ENCODE results near the gene GABBR2. TPM values are rescaled to one million over a fixed set of nuclear protein-coding genes. Genes with fewer than 3 reads are reported as not detected.

Gene GABBR2
- total and polyA plus RNA-seq, 2 donors, result 0.14 TPM

DNA sequence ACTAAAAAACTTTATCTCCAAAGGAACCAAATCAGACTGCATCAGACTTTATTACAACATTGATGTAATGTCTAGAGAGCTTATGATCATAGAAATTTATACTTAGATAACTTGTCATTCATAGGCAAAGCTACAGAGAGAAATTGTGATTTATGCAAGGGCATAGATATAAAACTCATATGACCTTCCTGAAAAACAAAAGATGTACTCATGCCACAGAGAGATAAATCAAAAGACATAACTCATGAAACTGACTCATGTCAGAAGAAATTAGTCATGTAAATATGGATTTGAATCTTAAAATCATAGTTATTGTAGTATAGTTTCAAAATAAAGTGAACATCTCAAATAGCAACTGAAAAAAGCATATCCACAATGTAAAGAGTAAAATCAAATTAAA is 186.2 kb downstream of the GABBR2 start:
- no peak overlapping the region for H3K27ac ChIP-seq (ENCODE audit: low read depth in 1 of 2, low read length in 1 of 2)

DNA sequence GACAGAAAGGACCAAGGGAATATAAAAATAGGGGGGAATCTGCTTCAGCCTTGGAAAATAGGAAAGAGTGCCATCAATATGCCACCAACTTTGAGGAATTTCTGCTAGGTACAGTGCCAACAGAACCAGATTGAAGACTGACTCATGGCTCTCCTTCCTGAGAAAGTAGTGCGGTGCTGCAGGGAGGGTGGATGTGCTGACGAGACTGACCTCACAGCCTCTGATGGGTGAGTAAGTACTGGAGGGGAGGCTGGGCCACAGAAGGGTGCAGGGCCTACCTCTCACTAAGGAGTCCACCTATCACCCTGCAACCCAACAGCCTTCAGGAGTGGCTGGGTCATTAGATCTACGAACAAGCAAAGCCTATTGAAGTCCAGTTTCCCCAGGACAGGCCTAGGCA is 187.6 kb downstream of the GABBR2 start:
- H3K4me1 ChIP-seq (ENCODE audit: control insufficient read depth in 2 of 2, insufficient read depth in 2 of 2, low read length in 2 of 2), result no peaks in the 10 kb centered on the region
- no peak for DNase-seq (ENCODE audit: low read depth in 6 of 9, low spot score in 9 of 9)
- H3K9me3 ChIP-seq (ENCODE audit: control insufficient read depth in 2 of 2, insufficient read depth in 1 of 2, low read length in 1 of 2), result no peaks in the 10 kb centered on the region
- H3K27me3 ChIP-seq (ENCODE audit: control insufficient read depth in 2 of 2, insufficient read depth in 1 of 2, low read length in 1 of 2), result peaks cover 0 to 4% of the 10 kb centered on the region in 2 donors
- no peak overlapping the region for H3K27ac ChIP-seq (ENCODE audit: low read depth in 1 of 2, low read length in 1 of 2)
- H3K4me3 ChIP-seq (ENCODE audit: low read length in 2 of 2), result no peak overlapping the region
- H3K36me3 ChIP-seq (ENCODE audit: control insufficient read depth in 2 of 2, insufficient read depth in 2 of 2, low read length in 1 of 2), result no peaks in the 10 kb centered on the region
- 84% methylated on average over 3 of the region's 3 CpGs for WGBS

More for the DNA sequence above, 186.2 kb downstream of the GABBR2 start:
- H3K36me3 ChIP-seq (ENCODE audit: control insufficient read depth in 2 of 2, insufficient read depth in 2 of 2, low read length in 1 of 2), result no peaks in the 10 kb centered on the region
- no peaks in the 10 kb centered on the region for H3K4me1 ChIP-seq (ENCODE audit: control insufficient read depth in 2 of 2, insufficient read depth in 2 of 2, low read length in 2 of 2)
- DNase-seq (ENCODE audit: low read depth in 6 of 9, low spot score in 9 of 9), result no peak
- no peak overlapping the region for H3K4me3 ChIP-seq (ENCODE audit: low read length in 2 of 2)
- H3K9me3 ChIP-seq (ENCODE audit: control insufficient read depth in 2 of 2, insufficient read depth in 1 of 2, low read length in 1 of 2), result no peaks in the 10 kb centered on the region
- H3K27me3 ChIP-seq (ENCODE audit: control insufficient read depth in 2 of 2, insufficient read depth in 1 of 2, low read length in 1 of 2), result peaks cover 0 to 4% of the 10 kb centered on the region in 2 donors

DNA sequence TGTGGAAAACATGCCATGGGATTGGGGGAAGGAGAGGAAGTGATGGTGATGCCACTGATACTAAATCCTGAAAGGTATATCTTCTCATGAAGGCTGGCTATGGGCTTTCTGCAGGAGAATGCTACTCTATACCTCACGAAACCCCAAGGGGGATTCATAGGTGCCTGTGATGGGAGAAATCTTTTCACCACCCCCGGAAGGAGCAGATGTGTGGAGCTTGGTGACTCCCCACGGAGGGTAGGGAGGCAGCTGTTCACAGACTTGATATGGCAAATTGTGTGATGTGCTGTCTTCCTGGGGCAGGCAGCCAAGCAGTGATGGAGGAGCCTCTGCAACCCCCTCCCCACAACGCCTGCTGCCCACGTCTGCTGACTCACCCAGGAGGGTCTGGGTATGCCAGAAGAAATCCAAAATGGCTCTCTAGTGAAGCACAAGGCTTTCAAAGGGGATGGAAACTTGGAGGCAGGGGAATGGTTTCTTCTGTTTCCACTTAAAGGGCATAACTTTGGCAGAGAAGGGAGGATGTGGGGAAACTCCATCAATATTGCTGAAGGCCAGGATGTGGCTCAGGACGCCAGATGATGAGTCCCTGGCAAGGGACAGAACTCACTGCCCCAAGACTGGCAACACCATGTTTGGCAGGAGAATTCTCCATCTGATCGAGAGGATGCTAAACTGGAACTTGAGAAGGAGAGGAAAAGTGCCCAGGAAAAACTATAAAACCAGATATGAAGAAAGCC is 188.3 kb downstream of the GABBR2 start:
- 83% methylated on average over 7 of the region's 7 CpGs for WGBS
- Histone ChIP-seq H3K4me3 (ENCODE audit: low read length in 2 of 2) (no peak overlapping the region), H3K4me1 (ENCODE audit: control insufficient read depth in 2 of 2, insufficient read depth in 2 of 2, low read length in 2 of 2) (no peaks in the 10 kb centered on the region), H3K27ac (ENCODE audit: low read depth in 1 of 2, low read length in 1 of 2) (no peak overlapping the region), H3K27me3 (ENCODE audit: control insufficient read depth in 2 of 2, insufficient read depth in 1 of 2, low read length in 1 of 2) (peaks cover 0 to 4% of the 10 kb centered on the region in 2 donors), H3K36me3 (ENCODE audit: control insufficient read depth in 2 of 2, insufficient read depth in 2 of 2, low read length in 1 of 2) (no peaks in the 10 kb centered on the region), H3K9me3 (ENCODE audit: control insufficient read depth in 2 of 2, insufficient read depth in 1 of 2, low read length in 1 of 2) (no peaks in the 10 kb centered on the region)
- DNase-seq (ENCODE audit: low read depth in 6 of 9, low spot score in 9 of 9), result no peak

DNA sequence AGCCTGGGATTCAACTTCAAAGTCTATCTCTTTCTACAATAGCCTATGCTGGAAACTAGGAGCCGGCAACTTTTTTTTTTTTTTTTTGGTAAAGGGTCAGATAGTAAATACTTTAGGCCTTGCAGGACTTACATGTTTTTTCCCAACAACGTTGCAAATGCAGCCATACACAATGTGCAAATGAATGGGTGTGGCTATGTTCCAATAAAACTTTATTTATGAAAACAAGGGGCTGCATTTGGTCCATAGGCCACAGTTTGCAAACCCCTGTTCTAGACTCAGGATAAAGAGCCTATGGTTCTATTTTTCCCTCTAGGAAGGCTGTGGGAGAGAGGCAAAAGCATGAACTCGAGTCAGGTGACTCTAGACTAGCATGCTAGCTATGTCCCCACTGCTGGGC is 189.1 kb downstream of the GABBR2 start:
- H3K9me3 ChIP-seq (ENCODE audit: control insufficient read depth in 2 of 2, insufficient read depth in 1 of 2, low read length in 1 of 2), result no peaks in the 10 kb centered on the region
- DNase-seq (ENCODE audit: low read depth in 6 of 9, low spot score in 9 of 9), result no peak
- no peaks in the 10 kb centered on the region for H3K4me1 ChIP-seq (ENCODE audit: control insufficient read depth in 2 of 2, insufficient read depth in 2 of 2, low read length in 2 of 2)
- H3K4me3 ChIP-seq (ENCODE audit: low read length in 2 of 2), result no peak overlapping the region
- no peak overlapping the region for H3K27ac ChIP-seq (ENCODE audit: low read depth in 1 of 2, low read length in 1 of 2)
- peaks cover 0 to 4% of the 10 kb centered on the region in 2 donors for H3K27me3 ChIP-seq (ENCODE audit: control insufficient read depth in 2 of 2, insufficient read depth in 1 of 2, low read length in 1 of 2)
- no peaks in the 10 kb centered on the region for H3K36me3 ChIP-seq (ENCODE audit: control insufficient read depth in 2 of 2, insufficient read depth in 2 of 2, low read length in 1 of 2)
- WGBS, result 77% methylated on average over 3 of the region's 3 CpGs

DNA sequence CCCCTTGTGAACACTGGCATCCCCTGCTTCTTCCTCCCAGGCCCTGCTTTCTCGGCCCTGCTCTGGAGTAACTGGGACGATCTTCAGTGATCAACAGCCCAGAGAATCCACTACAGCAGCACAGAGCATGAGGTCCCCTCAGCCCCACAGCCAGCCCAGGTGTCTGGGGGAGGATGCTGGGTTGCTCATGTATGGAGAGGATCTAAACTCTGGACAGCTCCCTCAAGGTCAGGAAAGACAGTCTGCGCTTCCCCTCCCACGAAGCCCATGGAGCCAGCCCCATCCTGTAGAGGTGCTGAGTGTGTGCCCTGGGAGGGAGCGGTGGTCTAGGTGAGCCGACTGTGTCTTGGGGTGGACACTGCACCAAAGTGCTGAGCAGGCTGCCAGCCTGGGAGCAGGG is 190.2 kb downstream of the GABBR2 start:
- DNase-seq (ENCODE audit: low read depth in 6 of 9, low spot score in 9 of 9), result no peak
- 87% methylated on average over 6 of the region's 6 CpGs for WGBS

DNA sequence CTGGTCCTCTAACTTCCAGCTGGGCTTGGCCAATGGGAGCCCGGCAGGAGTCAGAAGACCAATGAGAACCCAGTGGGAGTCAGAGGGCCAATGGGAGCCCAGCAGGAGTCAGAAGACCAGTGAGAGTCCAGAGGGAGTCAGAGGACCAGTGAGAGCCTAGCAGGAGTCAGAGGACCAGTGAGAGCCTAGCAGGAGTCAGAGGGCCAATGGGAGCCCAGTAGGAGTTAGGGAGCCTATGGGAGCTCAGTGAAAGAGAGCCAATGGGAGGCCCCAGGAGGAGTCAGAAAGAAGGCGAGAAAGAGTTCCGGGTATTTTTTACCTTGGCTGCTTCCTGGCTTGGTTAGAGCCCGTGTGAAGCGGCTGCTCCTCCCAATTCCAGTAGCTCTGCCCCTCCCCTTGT is 191.0 kb downstream of the GABBR2 start:
- H3K27ac ChIP-seq (ENCODE audit: low read depth in 1 of 2, low read length in 1 of 2), result no peak overlapping the region
- no peaks in the 10 kb centered on the region for H3K9me3 ChIP-seq (ENCODE audit: control insufficient read depth in 2 of 2, insufficient read depth in 1 of 2, low read length in 1 of 2)
- peaks cover 0 to 2% of the 10 kb centered on the region in 2 donors for H3K27me3 ChIP-seq (ENCODE audit: control insufficient read depth in 2 of 2, insufficient read depth in 1 of 2, low read length in 1 of 2)
- H3K36me3 ChIP-seq (ENCODE audit: control insufficient read depth in 2 of 2, insufficient read depth in 2 of 2, low read length in 1 of 2), result no peaks in the 10 kb centered on the region
- H3K4me3 ChIP-seq (ENCODE audit: low read length in 2 of 2), result no peak overlapping the region
- H3K4me1 ChIP-seq (ENCODE audit: control insufficient read depth in 2 of 2, insufficient read depth in 2 of 2, low read length in 2 of 2), result no peaks in the 10 kb centered on the region
- no peak for DNase-seq (ENCODE audit: low read depth in 6 of 9, low spot score in 9 of 9)
- 89% methylated on average over 5 of the region's 5 CpGs for WGBS

More for the DNA sequence above, 190.2 kb downstream of the GABBR2 start:
- no peaks in the 10 kb centered on the region for H3K36me3 ChIP-seq (ENCODE audit: control insufficient read depth in 2 of 2, insufficient read depth in 2 of 2, low read length in 1 of 2)
- no peak overlapping the region for H3K4me3 ChIP-seq (ENCODE audit: low read length in 2 of 2)
- H3K9me3 ChIP-seq (ENCODE audit: control insufficient read depth in 2 of 2, insufficient read depth in 1 of 2, low read length in 1 of 2), result no peaks in the 10 kb centered on the region
- no peaks in the 10 kb centered on the region for H3K4me1 ChIP-seq (ENCODE audit: control insufficient read depth in 2 of 2, insufficient read depth in 2 of 2, low read length in 2 of 2)
- H3K27me3 ChIP-seq (ENCODE audit: control insufficient read depth in 2 of 2, insufficient read depth in 1 of 2, low read length in 1 of 2), result peaks cover 0 to 4% of the 10 kb centered on the region in 2 donors
- H3K27ac ChIP-seq (ENCODE audit: low read depth in 1 of 2, low read length in 1 of 2), result no peak overlapping the region

DNA sequence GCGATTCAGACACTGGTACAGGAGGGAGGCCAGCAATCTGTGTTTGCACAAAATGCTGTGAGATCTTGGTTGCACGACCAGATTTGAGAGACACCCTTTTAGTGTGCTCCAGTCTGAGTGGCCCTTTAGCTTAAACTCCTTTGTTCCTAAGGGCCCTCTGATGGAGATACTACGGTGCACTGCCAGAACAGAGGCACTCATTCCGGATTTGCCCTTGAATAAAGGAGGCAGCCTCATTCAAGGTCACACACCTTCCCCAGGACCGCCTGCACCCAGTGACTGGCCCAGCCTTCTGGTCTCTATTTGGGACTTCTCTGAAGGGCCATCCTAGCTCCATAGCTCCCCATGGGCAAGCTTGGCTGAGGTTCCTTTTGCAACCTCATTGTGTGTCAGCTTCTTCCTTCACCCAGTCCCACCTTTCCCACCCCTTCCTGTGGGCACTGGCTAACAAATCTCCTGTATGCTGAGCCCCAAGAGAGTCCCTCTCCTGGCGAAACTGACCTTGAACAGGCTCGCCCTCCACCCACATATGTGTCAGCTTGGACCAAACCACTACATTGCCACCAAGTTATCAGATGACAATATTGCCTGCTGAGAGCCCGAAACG is 191.7 kb downstream of the GABBR2 start:
- 91% methylated on average over 9 of the region's 9 CpGs for WGBS
- DNase-seq (ENCODE audit: low read depth in 6 of 9, low spot score in 9 of 9), result no peak
- H3K36me3 ChIP-seq (ENCODE audit: control insufficient read depth in 2 of 2, insufficient read depth in 2 of 2, low read length in 1 of 2), result no peaks in the 10 kb centered on the region
- H3K27me3 ChIP-seq (ENCODE audit: control insufficient read depth in 2 of 2, insufficient read depth in 1 of 2, low read length in 1 of 2), result peaks cover 0 to 2% of the 10 kb centered on the region in 2 donors
- H3K4me1 ChIP-seq (ENCODE audit: control insufficient read depth in 2 of 2, insufficient read depth in 2 of 2, low read length in 2 of 2), result no peaks in the 10 kb centered on the region
- no peak overlapping the region for H3K4me3 ChIP-seq (ENCODE audit: low read length in 2 of 2)
- no peaks in the 10 kb centered on the region for H3K9me3 ChIP-seq (ENCODE audit: control insufficient read depth in 2 of 2, insufficient read depth in 1 of 2, low read length in 1 of 2)
- H3K27ac ChIP-seq (ENCODE audit: low read depth in 1 of 2, low read length in 1 of 2), result no peak overlapping the region

- H3K36me3 ChIP-seq (ENCODE audit: control insufficient read depth in 2 of 2, insufficient read depth in 2 of 2, low read length in 1 of 2), result no peaks in the 10 kb centered on the region
- peaks cover 0 to 2% of the 10 kb centered on the region in 2 donors for H3K27me3 ChIP-seq (ENCODE audit: control insufficient read depth in 2 of 2, insufficient read depth in 1 of 2, low read length in 1 of 2)
- H3K9me3 ChIP-seq (ENCODE audit: control insufficient read depth in 2 of 2, insufficient read depth in 1 of 2, low read length in 1 of 2), result no peaks in the 10 kb centered on the region
- no peaks in the 10 kb centered on the region for H3K4me1 ChIP-seq (ENCODE audit: control insufficient read depth in 2 of 2, insufficient read depth in 2 of 2, low read length in 2 of 2)
- DNase-seq (ENCODE audit: low read depth in 6 of 9, low spot score in 9 of 9), result no peak
- H3K4me3 ChIP-seq (ENCODE audit: low read length in 2 of 2), result no peak overlapping the region
- no peak overlapping the region for H3K27ac ChIP-seq (ENCODE audit: low read depth in 1 of 2, low read length in 1 of 2)
- 96% methylated on average over 7 of the region's 7 CpGs for WGBS
Observed at GRCh38 chr9:98516205-98516896, 192.4 kb downstream of the GABBR2 start.

DNA sequence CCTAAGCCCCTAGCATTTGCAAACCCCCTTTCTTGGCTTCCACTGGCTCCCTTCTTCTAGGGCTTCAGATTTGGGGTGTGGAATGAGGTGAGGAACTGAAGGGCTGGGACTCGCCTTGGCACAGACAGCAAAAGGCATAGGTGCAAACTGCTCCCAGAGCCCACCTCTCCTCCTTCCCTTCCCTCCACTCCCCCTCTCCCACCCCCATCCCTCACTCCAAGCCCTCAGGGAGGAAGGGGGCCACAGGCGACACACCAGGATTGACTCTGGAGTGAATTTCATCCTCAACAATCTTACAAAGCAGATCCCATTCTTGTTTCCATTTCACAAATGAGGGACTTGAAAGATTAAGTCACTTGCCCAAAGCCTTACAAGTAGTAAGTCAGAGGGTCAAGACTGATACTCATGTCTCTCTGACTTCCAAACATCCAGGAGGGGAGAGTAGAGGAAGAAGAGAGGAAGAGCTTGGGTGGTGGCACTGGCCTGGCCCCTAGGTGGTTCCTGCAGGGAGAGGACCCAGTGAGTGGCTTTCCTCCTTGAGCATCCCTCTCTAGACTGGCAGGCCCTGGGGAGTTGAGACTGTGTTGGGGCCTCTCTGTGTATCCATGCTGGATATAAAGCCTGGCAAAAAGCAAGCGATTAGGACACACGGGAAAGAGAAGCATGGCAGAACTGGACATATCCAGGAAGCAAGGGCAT is 193.1 kb downstream of the GABBR2 start:
- no peak for DNase-seq (ENCODE audit: low read depth in 6 of 9, low spot score in 9 of 9)
- Histone ChIP-seq H3K9me3 (ENCODE audit: control insufficient read depth in 2 of 2, insufficient read depth in 1 of 2, low read length in 1 of 2) (no peaks in the 10 kb centered on the region), H3K27ac (ENCODE audit: low read depth in 1 of 2, low read length in 1 of 2) (no peak overlapping the region), H3K27me3 (ENCODE audit: control insufficient read depth in 2 of 2, insufficient read depth in 1 of 2, low read length in 1 of 2) (peaks cover 0 to 2% of the 10 kb centered on the region in 2 donors), H3K4me1 (ENCODE audit: control insufficient read depth in 2 of 2, insufficient read depth in 2 of 2, low read length in 2 of 2) (no peaks in the 10 kb centered on the region), H3K4me3 (ENCODE audit: low read length in 2 of 2) (no peak overlapping the region), H3K36me3 (ENCODE audit: control insufficient read depth in 2 of 2, insufficient read depth in 2 of 2, low read length in 1 of 2) (no peaks in the 10 kb centered on the region)
- WGBS, result 92% methylated on average over 4 of the region's 4 CpGs
